ENCODE data around the gene ANKIB1. TPM values are rescaled to one million over a fixed set of nuclear protein-coding genes. Genes with fewer than 3 reads are reported as not detected.

Gene ANKIB1
- total RNA-seq, 1 donor from 2014 or later = 50.1 TPM

- DNase-seq (no peak), ATAC-seq (no peak)
- Histone ChIP-seq H3K4me1 (no peaks in the 10 kb centered on the region), H3K27me3 (no peaks in the 10 kb centered on the region), H3K9me3 (no peaks in the 10 kb centered on the region), H3K4me3 (no peak overlapping the region), H3K36me3 (peaks cover 7% of the 10 kb centered on the region), H3K27ac (no peak overlapping the region)
- intact Hi-C loops (cut with DNase I) = no loop called here
- TF ChIP-seq, protein P1, sequence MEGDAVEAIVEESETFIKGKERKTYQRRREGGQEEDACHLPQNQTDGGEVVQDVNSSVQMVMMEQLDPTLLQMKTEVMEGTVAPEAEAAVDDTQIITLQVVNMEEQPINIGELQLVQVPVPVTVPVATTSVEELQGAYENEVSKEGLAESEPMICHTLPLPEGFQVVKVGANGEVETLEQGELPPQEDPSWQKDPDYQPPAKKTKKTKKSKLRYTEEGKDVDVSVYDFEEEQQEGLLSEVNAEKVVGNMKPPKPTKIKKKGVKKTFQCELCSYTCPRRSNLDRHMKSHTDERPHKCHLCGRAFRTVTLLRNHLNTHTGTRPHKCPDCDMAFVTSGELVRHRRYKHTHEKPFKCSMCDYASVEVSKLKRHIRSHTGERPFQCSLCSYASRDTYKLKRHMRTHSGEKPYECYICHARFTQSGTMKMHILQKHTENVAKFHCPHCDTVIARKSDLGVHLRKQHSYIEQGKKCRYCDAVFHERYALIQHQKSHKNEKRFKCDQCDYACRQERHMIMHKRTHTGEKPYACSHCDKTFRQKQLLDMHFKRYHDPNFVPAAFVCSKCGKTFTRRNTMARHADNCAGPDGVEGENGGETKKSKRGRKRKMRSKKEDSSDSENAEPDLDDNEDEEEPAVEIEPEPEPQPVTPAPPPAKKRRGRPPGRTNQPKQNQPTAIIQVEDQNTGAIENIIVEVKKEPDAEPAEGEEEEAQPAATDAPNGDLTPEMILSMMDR (IDR thresholded peaks at IDR 0.05) = no peak
Measured at GRCh38 chr7:92306153-92306552, 60.4 kb downstream of the ANKIB1 start.

- TF ChIP-seq, protein P1 (IDR thresholded peaks at IDR 0.05) = no peak
- Histone ChIP-seq H3K4me1 (no peaks in the 10 kb centered on the region), H3K36me3 (peaks cover 2% of the 10 kb centered on the region), H3K27me3 (no peaks in the 10 kb centered on the region), H3K27ac (no peak overlapping the region), H3K4me3 (no peak overlapping the region), H3K9me3 (no peaks in the 10 kb centered on the region)
- ATAC-seq (no peak), DNase-seq (no peak)
- intact Hi-C loops (cut with DNase I) = no loop called here
Measured at GRCh38 chr7:92313055-92313454, 67.3 kb downstream of the ANKIB1 start.

GRCh38 chr7:92319243-92319642 lies 73.5 kb downstream of the ANKIB1 start:
- H3K27ac ChIP-seq = no peak overlapping the region
- H3K4me1 ChIP-seq = no peaks in the 10 kb centered on the region
- H3K36me3 ChIP-seq = no peaks in the 10 kb centered on the region
- H3K4me3 ChIP-seq = no peak overlapping the region
- H3K27me3 ChIP-seq = no peaks in the 10 kb centered on the region
- TF ChIP-seq, protein P1 (IDR thresholded peaks at IDR 0.05) = no peak
- no peak for ATAC-seq
- no peaks in the 10 kb centered on the region for H3K9me3 ChIP-seq
- intact Hi-C loops (cut with DNase I) = no loop called here
- DNase-seq = no peak

DNA sequence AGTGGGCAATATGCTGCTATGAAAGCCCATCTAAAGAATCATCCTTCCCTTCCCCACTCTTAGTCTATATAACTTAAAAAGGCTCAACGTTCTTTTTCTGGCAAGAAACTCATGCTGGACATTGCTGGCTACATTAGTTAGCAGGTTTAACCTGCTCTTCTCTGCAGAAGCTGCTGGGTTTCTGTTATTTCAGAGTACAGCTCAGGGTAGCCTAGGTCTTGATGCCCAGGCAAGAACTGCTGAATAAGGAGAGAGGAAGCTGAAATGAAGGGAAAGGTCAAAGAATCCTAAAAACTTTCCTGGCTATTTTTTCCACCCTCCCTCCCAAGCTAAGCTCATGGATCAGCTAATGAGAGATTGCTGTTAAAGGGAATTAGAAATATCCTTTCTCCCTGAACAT lies 79.4 kb downstream of the ANKIB1 start:
- Histone ChIP-seq H3K27ac (no peak overlapping the region), H3K27me3 (no peaks in the 10 kb centered on the region), H3K4me1 (no peaks in the 10 kb centered on the region), H3K9me3 (no peaks in the 10 kb centered on the region), H3K4me3 (no peak overlapping the region), H3K36me3 (peaks cover 6% of the 10 kb centered on the region)
- intact Hi-C loops (cut with DNase I) = no loop called here
- DNase-seq = no peak
- no peak for ATAC-seq
- TF ChIP-seq, protein P1 (IDR thresholded peaks at IDR 0.05) = no peak

DNA sequence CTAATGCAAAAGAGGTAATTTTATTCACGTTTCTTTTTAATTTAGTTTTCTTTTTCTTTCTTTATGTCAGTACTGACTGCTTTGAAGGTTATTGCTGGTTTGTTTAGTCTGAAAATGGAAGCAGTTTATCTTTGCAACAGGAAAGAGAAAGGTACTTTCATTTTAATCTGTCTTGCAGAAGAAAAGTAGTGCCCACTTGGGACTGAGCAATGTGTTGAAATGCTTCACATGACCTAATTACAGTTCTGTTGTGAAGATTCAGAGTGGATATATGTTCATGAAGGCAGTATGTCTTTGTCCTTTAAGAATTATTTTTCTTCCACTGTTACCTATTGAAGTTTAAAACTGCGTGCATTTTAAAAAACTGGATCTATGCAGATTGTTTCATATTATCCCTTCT lies 80.1 kb downstream of the ANKIB1 start:
- Histone ChIP-seq H3K4me3 (no peak overlapping the region), H3K4me1 (no peaks in the 10 kb centered on the region), H3K9me3 (no peaks in the 10 kb centered on the region), H3K27ac (no peak overlapping the region), H3K36me3 (peaks cover 6% of the 10 kb centered on the region), H3K27me3 (no peaks in the 10 kb centered on the region)
- no peak for DNase-seq
- TF ChIP-seq, protein P1 (IDR thresholded peaks at IDR 0.05) = no peak
- intact Hi-C loops (cut with DNase I) = no loop called here
- ATAC-seq = no peak

DNA sequence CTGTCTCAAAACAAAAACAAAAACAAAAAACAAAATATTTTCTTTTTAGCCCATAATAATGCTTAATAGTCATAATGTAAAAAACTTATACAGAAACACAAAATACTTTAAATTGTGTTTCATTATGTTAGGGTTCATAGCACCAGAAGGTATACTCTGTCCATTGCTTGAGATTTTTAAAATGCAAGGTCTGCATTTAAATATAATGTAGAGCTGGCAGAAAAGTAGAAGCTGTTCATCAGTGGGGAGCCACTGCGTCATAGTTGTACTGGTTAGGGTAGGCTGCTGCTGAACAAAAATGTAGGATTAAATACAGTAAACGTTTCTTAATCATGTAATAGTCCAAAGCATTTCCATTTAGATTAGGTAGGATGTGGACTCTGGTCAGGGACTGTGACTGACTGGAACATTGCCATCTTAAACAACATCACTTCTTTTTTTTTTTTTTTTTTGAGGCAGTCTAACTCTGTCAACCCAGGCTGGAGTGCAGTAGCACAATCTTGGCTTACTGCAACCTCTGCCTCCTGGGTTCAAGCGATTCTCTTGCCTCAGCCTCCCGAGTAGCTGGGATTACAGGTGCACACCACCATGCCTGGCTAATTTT lies 85.2 kb downstream of the ANKIB1 start:
- TF ChIP-seq, protein P1 (IDR thresholded peaks at IDR 0.05) = no peak
- Histone ChIP-seq H3K4me3 (no peak overlapping the region), H3K27me3 (no peaks in the 10 kb centered on the region), H3K36me3 (peaks cover 6% of the 10 kb centered on the region), H3K27ac (no peak overlapping the region), H3K9me3 (peaks cover 8% of the 10 kb centered on the region), H3K4me1 (no peaks in the 10 kb centered on the region)
- DNase-seq = no peak
- ATAC-seq = no peak
- intact Hi-C loops (cut with DNase I) = no loop called here
